HEK293T (cell line): ENCODE data around the gene PCBP2.

Experiments used
- ARNT ChIP-seq: fragments of 450-650 bp; IDR thresholded peaks from 2 replicates; pipeline ENCODE4 v1.6.1; 2017; ENCODE audit warnings: mild to moderate bottlenecking
- BHLHE40 ChIP-seq: fragments of 450-650 bp; IDR thresholded peaks from 2 replicates; pipeline ENCODE4 v1.6.1; 2016; ENCODE audit warnings: mild to moderate bottlenecking, moderate library complexity, borderline replicate concordance
- ELF4 ChIP-seq: fragments of 450-650 bp; IDR thresholded peaks from 2 replicates; pipeline ENCODE4 v1.6.1; 2017; ENCODE audit warnings: antibody characterized with exemption
- FOXA1 ChIP-seq: fragments of 450-650 bp; IDR thresholded peaks from 2 replicates; pipeline ENCODE4 v1.6.1; 2016; ENCODE audit warnings: mild to moderate bottlenecking
- FOXK2 ChIP-seq: fragments of 450-650 bp; IDR thresholded peaks from 2 replicates; pipeline ENCODE4 v1.6.1; 2016; ENCODE audit warnings: mild to moderate bottlenecking
- FOXM1 ChIP-seq: fragments of 450-650 bp; IDR thresholded peaks from 2 replicates; pipeline ENCODE4 v1.6.1; 2017; ENCODE audit warnings: mild to moderate bottlenecking, borderline replicate concordance
- L3MBTL2 ChIP-seq: fragments of 450-650 bp; conservative IDR thresholded peaks from 2 replicates; pipeline ENCODE4 v1.6.1; 2016; ENCODE audit warnings: mild to moderate bottlenecking
- LEF1 ChIP-seq: fragments of 450-650 bp; IDR thresholded peaks from 2 replicates; pipeline ENCODE4 v1.6.1; 2017; ENCODE audit warnings: mild to moderate bottlenecking, borderline replicate concordance
- NFRKB ChIP-seq: fragments of 450-650 bp; IDR thresholded peaks from 2 replicates; pipeline ENCODE4 v1.6.1; 2016; ENCODE audit warnings: mild to moderate bottlenecking, moderate library complexity
- SP1 ChIP-seq: fragments of 450-650 bp; IDR thresholded peaks from 2 replicates; pipeline ENCODE4 v1.6.1; 2017
- SUZ12 ChIP-seq: fragments of 450-650 bp; IDR thresholded peaks from 2 replicates; pipeline ENCODE4 v1.6.1; 2016; ENCODE audit warnings: mild to moderate bottlenecking
- ZNF384 ChIP-seq: fragments of 450-650 bp; IDR thresholded peaks from 2 replicates; pipeline ENCODE4 v1.6.1; 2016

DNA sequence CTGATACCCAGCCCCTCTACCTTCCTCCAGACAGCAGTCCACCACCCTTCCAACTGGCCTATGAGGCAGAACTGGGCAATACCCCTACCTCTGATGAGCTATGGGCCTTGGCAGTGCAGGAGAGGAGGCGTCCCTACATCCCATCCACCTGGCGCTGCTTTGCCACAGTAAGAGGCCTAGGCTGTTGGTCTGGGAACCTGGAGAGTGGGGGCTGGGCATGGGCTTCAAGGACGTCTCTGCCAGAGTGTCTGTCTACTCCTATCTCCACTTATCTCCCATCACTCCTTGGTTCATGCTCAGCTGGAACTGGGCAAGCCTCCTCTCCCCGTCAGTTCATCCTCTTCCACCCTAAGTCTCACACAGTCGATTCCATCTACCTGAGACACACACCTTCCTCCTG is 21.8 kb upstream of the PCBP2 start:
- TF ChIP-seq SUZ12 (no peak), L3MBTL2 (no peak), ZNF384 (no peak), SP1 (no peak), BHLHE40 (no peak), FOXK2 (no peak), ELF4 (no peak), ARNT (no peak), LEF1 (no peak), FOXA1 (no peak), NFRKB (no peak), FOXM1 (no peak)
